Measurements from ENCODE around the gene FBXL14.

- TF ChIP-seq CTCF (conservative IDR thresholded peaks at IDR 0.05 in 1 of 2, IDR thresholded peaks at IDR 0.05 in 1 of 2; ENCODE audit: extremely low read depth in 1 of 2, insufficient read depth in 1 of 2, low read depth in 1 of 2, low read length in 2 of 2) (no peak), EZH2 (IDR thresholded peaks at IDR 0.05; ENCODE audit: borderline replicate concordance, low read length) (no peak)
Observed at GRCh38 chr12:1608713-1609119, 14.3 kb upstream of the FBXL14 start.
